K562 (cell line): ENCODE data around the gene IQGAP3.

Source experiments
- CHD2 ChIP-seq: IDR thresholded peaks from 2 replicates; pipeline ENCODE4 v1.6.1; 2011; ENCODE audit warnings: low read depth, low read length
- CTCF ChIP-seq, 3 experiments: IDR thresholded peaks in 2 of 3; conservative IDR thresholded peaks in 1 of 3; 2 replicates each; pipeline ENCODE4 v1.5.1; 2011 to 2012; ENCODE audit warnings: low read length in 3 of 3, mild to moderate bottlenecking in 3 of 3, control low read depth in 2 of 3, improper control_type of control experiment in 1 of 3, inconsistent platforms in 1 of 3, low read depth in 1 of 3, mixed read lengths in 1 of 3, moderate library complexity in 1 of 3; ENCODE audit not compliant: insufficient read depth in 2 of 3
- ELF4 ChIP-seq: fragments of 450-650 bp; formaldehyde crosslinking; IDR thresholded peaks from 2 replicates; pipeline ENCODE4 v1.4.0; 2022; ENCODE audit warnings: missing genetic modification characterization
- FOXM1 ChIP-seq, 2 experiments: fragments of 450-650 bp in 1 of 2; sonication (generic) in 1 of 2; formaldehyde crosslinking in 1 of 2; IDR thresholded peaks; 2 replicates each; pipeline versions ENCODE4 v1.6.1 to v1.9.0; 2017 to 2022; ENCODE audit warnings: low read depth in 2 of 2, mild to moderate bottlenecking in 2 of 2, missing genetic modification reagents in 1 of 2, moderate library complexity in 1 of 2
- MAZ ChIP-seq, 2 experiments: fragments of 450-650 bp in 1 of 2; sonication (generic) in 1 of 2; formaldehyde crosslinking; IDR thresholded peaks in 1 of 2; conservative IDR thresholded peaks in 1 of 2; 2 replicates each; pipeline versions ENCODE4 v1.4.0 to v1.5.0; 2020; ENCODE audit warnings: mild to moderate bottlenecking in 1 of 2, missing genetic modification reagents in 1 of 2
- NCOR1 ChIP-seq: fragments of 450-650 bp; IDR thresholded peaks from 2 replicates; pipeline ENCODE4 v1.6.1; 2016; ENCODE audit warnings: mild to moderate bottlenecking, moderate library complexity
- PHB ChIP-seq: fragments of 250-450 bp; sonication (Bioruptor Pico); IDR thresholded peaks from 2 replicates; pipeline ENCODE4 v1.5.0; 2021
- POLR2A ChIP-seq: fragments of 450-650 bp; conservative IDR thresholded peaks from 2 replicates; pipeline ENCODE4 v1.6.1; 2016
- RNF219 ChIP-seq: fragments of 250-450 bp; sonication (Bioruptor Pico); IDR thresholded peaks from 2 replicates; pipeline ENCODE4 v1.5.0; 2022; ENCODE audit warnings: mild to moderate bottlenecking
- ZFP36 ChIP-seq: fragments of 150-350 bp; IDR thresholded peaks from 2 replicates; pipeline ENCODE4 v1.6.1; 2018; ENCODE audit warnings: low read length, low read depth; ENCODE audit not compliant: partially characterized antibody
- ZNF133 ChIP-seq: fragments of 250-450 bp; sonication (Bioruptor Pico); IDR thresholded peaks from 2 replicates; pipeline ENCODE4 v1.4.0; 2020; ENCODE audit warnings: mild to moderate bottlenecking
- ZZZ3 ChIP-seq: fragments of 450-650 bp; IDR thresholded peaks from 2 replicates; pipeline ENCODE4 v1.6.1; 2016; ENCODE audit warnings: antibody characterized with exemption, mild to moderate bottlenecking, moderate library complexity

GRCh38 chr1:156618853-156619581 is 46.7 kb upstream of the IQGAP3 start, which contains the start of gene HAPLN2:
- TF ChIP-seq FOXM1 (IDR thresholded peaks at IDR 0.05; ENCODE audit: low read depth) (no peak), FOXM1 (CRISPR knock-in tag; IDR thresholded peaks at IDR 0.05; ENCODE audit: low read depth) (no peak), NCOR1 (no peak), RNF219 (no peak), CHD2 (no peak), POLR2A (no peak), ZNF133 (CRISPR knock-in tag) (no peak), CTCF (IDR thresholded peaks at IDR 0.05 in 2 of 3, conservative IDR thresholded peaks at IDR 0.05 in 1 of 3; ENCODE audit: insufficient read depth in 2 of 3, low read depth in 1 of 3, low read length in 3 of 3) (peak; percentile 65 to 75 (median 71)), ZZZ3 (no peak), ELF4 (no peak), PHB (CRISPR knock-in tag) (no peak), MAZ (CRISPR knock-in tag; conservative IDR thresholded peaks at IDR 0.05 in 1 of 2, IDR thresholded peaks at IDR 0.05 in 1 of 2) (no peak), ZFP36 (no peak)
